SU-DHL-6 (cell line): ENCODE results near the gene CNTN6.

Experiments
- EZH2phosphoT487 ChIP-seq: fragments of 200-600 bp; sonication (generic), shearing (Covaris generic); conservative IDR thresholded peaks from 2 replicates; pipeline ENCODE4 v1.6.1; 2018; ENCODE audit warnings: mild to moderate bottlenecking, antibody characterized with exemption, low read length, moderate library complexity, mixed read lengths
- TF ChIP-seq, protein P1 (sequence below): fragments of 200-600 bp; sonication (generic); IDR thresholded peaks from one replicate; pipeline ENCODE4 v1.5.1; 2017; ENCODE audit warnings: antibody characterized with exemption, mild to moderate bottlenecking, low read length, moderate library complexity; ENCODE audit not compliant: insufficient read depth, poor library complexity, severe bottlenecking

DNA sequence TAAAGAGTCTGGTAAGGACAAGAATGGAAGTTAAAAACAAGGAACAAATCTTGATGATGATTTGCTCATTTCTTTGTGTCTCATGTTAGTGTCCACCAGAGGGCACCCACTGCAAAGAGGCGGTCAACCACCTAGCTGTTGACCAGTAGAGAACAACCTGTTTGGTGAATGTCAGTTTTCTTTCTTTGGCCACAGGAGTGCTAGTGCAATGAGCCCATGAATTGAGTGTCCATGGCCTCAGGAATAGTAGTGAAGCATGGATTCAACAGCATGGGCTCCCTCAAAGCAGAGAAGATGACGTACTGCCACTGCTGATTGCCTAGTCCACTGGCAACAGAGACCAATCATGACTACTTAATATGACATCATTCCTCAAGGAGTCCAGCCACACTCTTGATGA lies 10.7 kb upstream of the CNTN6 start:
- TF ChIP-seq, protein P1, sequence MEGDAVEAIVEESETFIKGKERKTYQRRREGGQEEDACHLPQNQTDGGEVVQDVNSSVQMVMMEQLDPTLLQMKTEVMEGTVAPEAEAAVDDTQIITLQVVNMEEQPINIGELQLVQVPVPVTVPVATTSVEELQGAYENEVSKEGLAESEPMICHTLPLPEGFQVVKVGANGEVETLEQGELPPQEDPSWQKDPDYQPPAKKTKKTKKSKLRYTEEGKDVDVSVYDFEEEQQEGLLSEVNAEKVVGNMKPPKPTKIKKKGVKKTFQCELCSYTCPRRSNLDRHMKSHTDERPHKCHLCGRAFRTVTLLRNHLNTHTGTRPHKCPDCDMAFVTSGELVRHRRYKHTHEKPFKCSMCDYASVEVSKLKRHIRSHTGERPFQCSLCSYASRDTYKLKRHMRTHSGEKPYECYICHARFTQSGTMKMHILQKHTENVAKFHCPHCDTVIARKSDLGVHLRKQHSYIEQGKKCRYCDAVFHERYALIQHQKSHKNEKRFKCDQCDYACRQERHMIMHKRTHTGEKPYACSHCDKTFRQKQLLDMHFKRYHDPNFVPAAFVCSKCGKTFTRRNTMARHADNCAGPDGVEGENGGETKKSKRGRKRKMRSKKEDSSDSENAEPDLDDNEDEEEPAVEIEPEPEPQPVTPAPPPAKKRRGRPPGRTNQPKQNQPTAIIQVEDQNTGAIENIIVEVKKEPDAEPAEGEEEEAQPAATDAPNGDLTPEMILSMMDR = peak; percentile 39
- TF ChIP-seq EZH2phosphoT487 = no peak
